K562 (cell line): ENCODE data around the gene PELI3. TPM values are rescaled to one million over a fixed set of nuclear protein-coding genes. Genes with fewer than 3 reads are reported as not detected.

Experiments used
- ATAC-seq: fragments of 200-7000 bp; cut with Tn5 transposase; 3 replicates; pipeline ENCODE4 v1.9.1; 2020; ENCODE audit warnings: moderate library complexity
- BruUV-seq: library from RNA; stranded (reverse); fragments of 400-500 nt; replicated peaks from 2 replicates; lab custom pipeline; 2021; lab: Mats Ljungman, UMichigan
- CTCF ChIA-PET: fragments of 300-600 bp; formaldehyde crosslinking; extraction: SDS; loops from one replicate; lab custom pipeline; 2021; ENCODE audit warnings: low intra/inter-chr PET ratio; lab: Yijun Ruan, JAX
- POLR2A ChIA-PET: fragments of 300-600, 350-650 bp; sonication (Branson Sonifier 250); formaldehyde crosslinking; extraction: SDS; loops from one replicate; lab custom pipeline; 2021; ENCODE audit warnings: antibody characterized with exemption, inconsistent platforms; lab: Yijun Ruan, JAX
- DNase-seq, 4 experiments: peaks; one replicate each; pipeline versions ENCODE4 v3.0.0 to v3.0.0-alpha.2; 2011 to 2018; ENCODE audit warnings: low spot score in 3 of 4, mixed read lengths in 3 of 4; ENCODE audit errors: extremely low read depth in 1 of 4
- FAIRE-seq: peaks from 2 replicates; lab custom pipeline; 2011; peaks lifted over from hg19 to GRCh38; lab: Jason Lieb, UNC
- H2AFZ ChIP-seq: 2 replicates; pipeline ENCODE4 v1.6.0; 2011; ENCODE audit warnings: low read depth, low read length, control low read depth, inconsistent platforms
- H3K27ac ChIP-seq: fragments of 200-600 bp; 3 replicates; pipeline ENCODE4 v1.8.0; 2011; ENCODE audit warnings: low read depth, mild to moderate bottlenecking, control low read depth, inconsistent platforms, low read length, moderate library complexity, mixed read lengths; ENCODE audit errors: extremely low read depth
- H3K27me3 ChIP-seq, 2 experiments: fragments of 300-600 bp in 1 of 2; 2 replicates in 1 of 2; 3 replicates in 1 of 2; pipeline versions ENCODE4 v1.6.0 to v1.8.0; 2011; ENCODE audit warnings: inconsistent platforms in 2 of 2, low read length in 2 of 2, mild to moderate bottlenecking in 1 of 2, mixed read lengths in 1 of 2, moderate library complexity in 1 of 2; ENCODE audit not compliant: control insufficient read depth in 2 of 2, insufficient read depth in 2 of 2
- H3K36me3 ChIP-seq: fragments of 300-600 bp; 3 replicates; pipeline ENCODE4 v1.8.0; 2011; ENCODE audit warnings: mild to moderate bottlenecking, low read length, inconsistent platforms; ENCODE audit not compliant: control insufficient read depth, insufficient read depth
- H3K4me1 ChIP-seq, 2 experiments: fragments of 200-600 bp in 1 of 2; replicated peaks in 1 of 2; 2 replicates in 1 of 2; 3 replicates in 1 of 2; pipeline versions ENCODE4 v1.5.1 to v1.8.0; 2011; ENCODE audit warnings: inconsistent platforms in 2 of 2, low read length in 2 of 2, mild to moderate bottlenecking in 1 of 2, mixed read lengths in 1 of 2, moderate library complexity in 1 of 2; ENCODE audit not compliant: control insufficient read depth in 2 of 2, insufficient read depth in 2 of 2
- H3K4me2 ChIP-seq: 2 replicates; pipeline ENCODE4 v1.6.1; 2011; ENCODE audit warnings: low read length, control low read depth, inconsistent platforms, mixed read lengths; ENCODE audit not compliant: insufficient read depth
- H3K4me3 ChIP-seq: fragments of 200-600 bp; sonication (generic), shearing (Covaris generic); 2 replicates; pipeline ENCODE4 v1.5.1; 2016; ENCODE audit warnings: control low read depth, inconsistent platforms
- H3K79me2 ChIP-seq: fragments of 200-600 bp; 3 replicates; pipeline ENCODE4 v1.8.0; 2011; ENCODE audit warnings: low read length, inconsistent platforms; ENCODE audit not compliant: control insufficient read depth, insufficient read depth
- H3K9ac ChIP-seq, 2 experiments: 2 replicates each; pipeline versions ENCODE4 v1.6.0 to v1.6.1; 2011; ENCODE audit warnings: low read depth in 2 of 2, low read length in 2 of 2, control low read depth in 1 of 2, inconsistent platforms in 1 of 2, mild to moderate bottlenecking in 1 of 2, mixed read lengths in 1 of 2; ENCODE audit not compliant: insufficient read depth in 1 of 2
- H3K9me1 ChIP-seq: one replicate; pipeline ENCODE4 v1.6.0; 2011; ENCODE audit warnings: inconsistent platforms, mild to moderate bottlenecking, low read length, moderate library complexity; ENCODE audit not compliant: control insufficient read depth, insufficient read depth
- H3K9me3 ChIP-seq: replicated peaks from 2 replicates; pipeline ENCODE4 v1.5.1; 2011; ENCODE audit warnings: low read depth, low read length, inconsistent platforms; ENCODE audit not compliant: control insufficient read depth, insufficient read depth
- H4K20me1 ChIP-seq: replicated peaks from 2 replicates; pipeline ENCODE4 v1.6.1; 2011; ENCODE audit warnings: low read length, inconsistent platforms, mixed read lengths; ENCODE audit not compliant: control insufficient read depth, insufficient read depth
- ZBTB7A ChIP-seq: IDR thresholded peaks from 2 replicates; pipeline ENCODE4 v1.6.1; 2011; ENCODE audit warnings: low read depth, mild to moderate bottlenecking, low read length, moderate library complexity, borderline replicate concordance; ENCODE audit not compliant: control insufficient read depth
- WGBS: fragments of 100-300 bp; shearing (Covaris generic); methylation state at CpG from one replicate; pipeline ENCODE4 v1.1.6; 2016; ENCODE audit warnings: low coverage, mixed read lengths; ENCODE audit not compliant: insufficient coverage; ENCODE audit errors: missing lambda C conversion rate; 5-methylcytosine and 5-hydroxymethylcytosine counted together
- in situ Hi-C: fragments of 300-500 bp; cut with MboI; formaldehyde crosslinking; loops from 4 replicates; pipeline ENCODE4 v1.15.0; 2018; ENCODE audit warnings: inconsistent platforms, mixed read lengths
- intact Hi-C: fragments of 100-400 bp; cut with micrococcal nuclease; formaldehyde crosslinking; loops from 2 replicates; pipeline ENCODE4 v1.14.2; 2022
- polyA plus RNA-seq, 8 experiments: library from polyadenylated mRNA; depleted of rRNA in 4 of 8; stranded (reverse) in 5 of 8; unstranded in 3 of 8; fragments of >200 nt; fragmentation: Nextera tagmentation in 2 of 8; fragmentation: Illumina TruSeq in 1 of 8; extraction: Ambion mirVana in 2 of 8; extraction: Trizol in 1 of 8; gene quantifications; 2 replicates each; pipeline versions ENCODE4 v1.2.1 to v1.2.3, GENCODE V29; 2011 to 2014; ENCODE audit warnings: inconsistent platforms in 1 of 8, missing spikeins in 1 of 8
- total RNA-seq, 7 experiments: library from RNA; depleted of rRNA in 6 of 7; stranded (reverse); fragments of >200 nt in 6 of 7; fragmentation: Illumina TruSeq in 2 of 7; extraction: Trizol in 2 of 7; gene quantifications; 2 replicates each; pipeline versions ENCODE4 v1.2.1 to v1.2.3, GENCODE V29; 2011 to 2021; ENCODE audit warnings: low replicate concordance in 1 of 7
- TF ChIP-seq, protein P1 (sequence below): sonication (generic); formaldehyde crosslinking; IDR thresholded peaks from 2 replicates; pipeline ENCODE4 v1.8.0; 2023; ENCODE audit warnings: missing genetic modification reagents, mild to moderate bottlenecking, borderline replicate concordance
- TF ChIP-seq, protein P2 (sequence below), 3 experiments: IDR thresholded peaks in 2 of 3; conservative IDR thresholded peaks in 1 of 3; 2 replicates each; pipeline ENCODE4 v1.5.1; 2011 to 2012; ENCODE audit warnings: low read length in 3 of 3, mild to moderate bottlenecking in 3 of 3, control low read depth in 2 of 3, improper control_type of control experiment in 1 of 3, inconsistent platforms in 1 of 3, low read depth in 1 of 3, mixed read lengths in 1 of 3, moderate library complexity in 1 of 3; ENCODE audit not compliant: insufficient read depth in 2 of 3

Gene PELI3
- total and polyA plus RNA-seq, 9 of the 15 experiments (the other 6 are each of a cell fraction or from before 2014, with no cell fraction given), result 0.17 to 4.2 (median 1.9) TPM

DNA sequence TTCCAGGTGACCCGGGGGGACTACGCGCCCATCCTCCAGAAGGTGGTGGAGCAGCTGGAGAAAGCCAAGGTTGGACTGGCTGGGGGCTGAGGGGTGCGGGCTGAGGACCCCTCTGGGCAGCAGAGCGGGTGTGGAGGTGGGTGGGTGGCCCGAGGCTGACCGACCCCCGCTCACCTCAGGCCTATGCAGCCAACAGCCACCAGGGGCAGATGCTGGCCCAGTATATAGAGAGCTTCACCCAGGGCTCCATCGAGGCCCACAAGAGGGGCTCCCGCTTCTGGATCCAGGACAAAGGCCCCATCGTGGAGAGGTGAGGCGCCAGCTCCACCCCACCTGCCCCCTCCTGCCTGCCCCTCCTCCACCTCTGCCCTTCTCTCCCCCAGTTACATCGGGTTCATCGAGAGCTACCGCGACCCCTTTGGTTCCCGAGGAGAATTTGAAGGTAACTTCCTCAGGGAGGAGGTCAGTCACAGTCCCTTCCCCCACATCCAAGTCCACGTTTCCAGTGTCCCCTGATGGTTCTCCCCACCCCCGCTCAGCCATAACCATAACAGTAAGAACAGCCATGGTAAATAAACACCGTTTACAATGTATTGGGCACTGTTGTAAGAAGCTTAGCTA, 24.7 kb downstream of the PELI3 start:
- FAIRE-seq (no peak), ATAC-seq (peak; percentile 85), DNase-seq (peak in 2 of 4 experiments; percentile 37 to 41)
- POLR2A ChIA-PET, result interaction anchor here (0.6 to 1.8 kb wide), 5 partner anchors 12 to 181 kb away, joined by 3 to 8 read pairs (median 3); partner anchors contain the start of gene DPP3
- Histone ChIP-seq H3K36me3 (peaks cover 59% of the 10 kb centered on the region; the same call in 2 of the 3 replicates), H4K20me1 (0 out of 2 replicates have a peak, but pooled peaks cover 2% of the 10 kb centered on the region), H3K27ac (no peak overlapping the region), H3K4me3 (no peak overlapping the region), H3K9me1 (no peaks in the 10 kb centered on the region), H3K27me3 (no peaks in the 10 kb centered on the region), H3K4me1 (peaks cover 0 to 30% of the 10 kb centered on the region in 2 experiments; a peak in 3 of 5 replicates), H2AFZ (no peak overlapping the region), H3K9ac (0 out of 4 replicates have a peak overlapping the region, but pooled peaks of 1 of the 2 experiments have one; percentile 54), H3K9me3 (no peaks in the 10 kb centered on the region), H3K4me2 (no peak overlapping the region), H3K79me2 (no peaks in the 10 kb centered on the region)
- intact Hi-C loops, result no loop called here
- TF ChIP-seq, protein P1, sequence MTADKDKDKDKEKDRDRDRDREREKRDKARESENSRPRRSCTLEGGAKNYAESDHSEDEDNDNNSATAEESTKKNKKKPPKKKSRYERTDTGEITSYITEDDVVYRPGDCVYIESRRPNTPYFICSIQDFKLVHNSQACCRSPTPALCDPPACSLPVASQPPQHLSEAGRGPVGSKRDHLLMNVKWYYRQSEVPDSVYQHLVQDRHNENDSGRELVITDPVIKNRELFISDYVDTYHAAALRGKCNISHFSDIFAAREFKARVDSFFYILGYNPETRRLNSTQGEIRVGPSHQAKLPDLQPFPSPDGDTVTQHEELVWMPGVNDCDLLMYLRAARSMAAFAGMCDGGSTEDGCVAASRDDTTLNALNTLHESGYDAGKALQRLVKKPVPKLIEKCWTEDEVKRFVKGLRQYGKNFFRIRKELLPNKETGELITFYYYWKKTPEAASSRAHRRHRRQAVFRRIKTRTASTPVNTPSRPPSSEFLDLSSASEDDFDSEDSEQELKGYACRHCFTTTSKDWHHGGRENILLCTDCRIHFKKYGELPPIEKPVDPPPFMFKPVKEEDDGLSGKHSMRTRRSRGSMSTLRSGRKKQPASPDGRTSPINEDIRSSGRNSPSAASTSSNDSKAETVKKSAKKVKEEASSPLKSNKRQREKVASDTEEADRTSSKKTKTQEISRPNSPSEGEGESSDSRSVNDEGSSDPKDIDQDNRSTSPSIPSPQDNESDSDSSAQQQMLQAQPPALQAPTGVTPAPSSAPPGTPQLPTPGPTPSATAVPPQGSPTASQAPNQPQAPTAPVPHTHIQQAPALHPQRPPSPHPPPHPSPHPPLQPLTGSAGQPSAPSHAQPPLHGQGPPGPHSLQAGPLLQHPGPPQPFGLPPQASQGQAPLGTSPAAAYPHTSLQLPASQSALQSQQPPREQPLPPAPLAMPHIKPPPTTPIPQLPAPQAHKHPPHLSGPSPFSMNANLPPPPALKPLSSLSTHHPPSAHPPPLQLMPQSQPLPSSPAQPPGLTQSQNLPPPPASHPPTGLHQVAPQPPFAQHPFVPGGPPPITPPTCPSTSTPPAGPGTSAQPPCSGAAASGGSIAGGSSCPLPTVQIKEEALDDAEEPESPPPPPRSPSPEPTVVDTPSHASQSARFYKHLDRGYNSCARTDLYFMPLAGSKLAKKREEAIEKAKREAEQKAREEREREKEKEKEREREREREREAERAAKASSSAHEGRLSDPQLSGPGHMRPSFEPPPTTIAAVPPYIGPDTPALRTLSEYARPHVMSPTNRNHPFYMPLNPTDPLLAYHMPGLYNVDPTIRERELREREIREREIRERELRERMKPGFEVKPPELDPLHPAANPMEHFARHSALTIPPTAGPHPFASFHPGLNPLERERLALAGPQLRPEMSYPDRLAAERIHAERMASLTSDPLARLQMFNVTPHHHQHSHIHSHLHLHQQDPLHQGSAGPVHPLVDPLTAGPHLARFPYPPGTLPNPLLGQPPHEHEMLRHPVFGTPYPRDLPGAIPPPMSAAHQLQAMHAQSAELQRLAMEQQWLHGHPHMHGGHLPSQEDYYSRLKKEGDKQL (CRISPR knock-in tag), result no peak
- TF ChIP-seq, protein P2, sequence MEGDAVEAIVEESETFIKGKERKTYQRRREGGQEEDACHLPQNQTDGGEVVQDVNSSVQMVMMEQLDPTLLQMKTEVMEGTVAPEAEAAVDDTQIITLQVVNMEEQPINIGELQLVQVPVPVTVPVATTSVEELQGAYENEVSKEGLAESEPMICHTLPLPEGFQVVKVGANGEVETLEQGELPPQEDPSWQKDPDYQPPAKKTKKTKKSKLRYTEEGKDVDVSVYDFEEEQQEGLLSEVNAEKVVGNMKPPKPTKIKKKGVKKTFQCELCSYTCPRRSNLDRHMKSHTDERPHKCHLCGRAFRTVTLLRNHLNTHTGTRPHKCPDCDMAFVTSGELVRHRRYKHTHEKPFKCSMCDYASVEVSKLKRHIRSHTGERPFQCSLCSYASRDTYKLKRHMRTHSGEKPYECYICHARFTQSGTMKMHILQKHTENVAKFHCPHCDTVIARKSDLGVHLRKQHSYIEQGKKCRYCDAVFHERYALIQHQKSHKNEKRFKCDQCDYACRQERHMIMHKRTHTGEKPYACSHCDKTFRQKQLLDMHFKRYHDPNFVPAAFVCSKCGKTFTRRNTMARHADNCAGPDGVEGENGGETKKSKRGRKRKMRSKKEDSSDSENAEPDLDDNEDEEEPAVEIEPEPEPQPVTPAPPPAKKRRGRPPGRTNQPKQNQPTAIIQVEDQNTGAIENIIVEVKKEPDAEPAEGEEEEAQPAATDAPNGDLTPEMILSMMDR (IDR thresholded peaks at IDR 0.05 in 2 of 3, conservative IDR thresholded peaks at IDR 0.05 in 1 of 3; ENCODE audit: insufficient read depth in 2 of 3, low read depth in 1 of 3, low read length in 3 of 3), result peak in 2 of 3 experiments; percentile 34 to 45; a peak in 5 of 6 replicates
- peak; percentile 80 for TF ChIP-seq ZBTB7A
- no TSS peak for BruUV-seq
- CTCF ChIA-PET, result no interaction called here
- in situ Hi-C loops, result no loop called here
- WGBS, result 66% methylated on average over 17 of the region's 20 CpGs
